ENCODE measurements around the gene MFAP2. TPM values are rescaled to one million over a fixed set of nuclear protein-coding genes. Genes with fewer than 3 reads are reported as not detected.

Gene MFAP2
- total and polyA plus RNA-seq, 2 experiments from 2014 or later = 129 to 255 TPM

- H3K4me3 ChIP-seq = no peak overlapping the region
- TF ChIP-seq CREB1 (CRISPR knock-in tag; IDR thresholded peaks at IDR 0.05; ENCODE audit: low read depth) = no peak
- TF ChIP-seq, protein P1, sequence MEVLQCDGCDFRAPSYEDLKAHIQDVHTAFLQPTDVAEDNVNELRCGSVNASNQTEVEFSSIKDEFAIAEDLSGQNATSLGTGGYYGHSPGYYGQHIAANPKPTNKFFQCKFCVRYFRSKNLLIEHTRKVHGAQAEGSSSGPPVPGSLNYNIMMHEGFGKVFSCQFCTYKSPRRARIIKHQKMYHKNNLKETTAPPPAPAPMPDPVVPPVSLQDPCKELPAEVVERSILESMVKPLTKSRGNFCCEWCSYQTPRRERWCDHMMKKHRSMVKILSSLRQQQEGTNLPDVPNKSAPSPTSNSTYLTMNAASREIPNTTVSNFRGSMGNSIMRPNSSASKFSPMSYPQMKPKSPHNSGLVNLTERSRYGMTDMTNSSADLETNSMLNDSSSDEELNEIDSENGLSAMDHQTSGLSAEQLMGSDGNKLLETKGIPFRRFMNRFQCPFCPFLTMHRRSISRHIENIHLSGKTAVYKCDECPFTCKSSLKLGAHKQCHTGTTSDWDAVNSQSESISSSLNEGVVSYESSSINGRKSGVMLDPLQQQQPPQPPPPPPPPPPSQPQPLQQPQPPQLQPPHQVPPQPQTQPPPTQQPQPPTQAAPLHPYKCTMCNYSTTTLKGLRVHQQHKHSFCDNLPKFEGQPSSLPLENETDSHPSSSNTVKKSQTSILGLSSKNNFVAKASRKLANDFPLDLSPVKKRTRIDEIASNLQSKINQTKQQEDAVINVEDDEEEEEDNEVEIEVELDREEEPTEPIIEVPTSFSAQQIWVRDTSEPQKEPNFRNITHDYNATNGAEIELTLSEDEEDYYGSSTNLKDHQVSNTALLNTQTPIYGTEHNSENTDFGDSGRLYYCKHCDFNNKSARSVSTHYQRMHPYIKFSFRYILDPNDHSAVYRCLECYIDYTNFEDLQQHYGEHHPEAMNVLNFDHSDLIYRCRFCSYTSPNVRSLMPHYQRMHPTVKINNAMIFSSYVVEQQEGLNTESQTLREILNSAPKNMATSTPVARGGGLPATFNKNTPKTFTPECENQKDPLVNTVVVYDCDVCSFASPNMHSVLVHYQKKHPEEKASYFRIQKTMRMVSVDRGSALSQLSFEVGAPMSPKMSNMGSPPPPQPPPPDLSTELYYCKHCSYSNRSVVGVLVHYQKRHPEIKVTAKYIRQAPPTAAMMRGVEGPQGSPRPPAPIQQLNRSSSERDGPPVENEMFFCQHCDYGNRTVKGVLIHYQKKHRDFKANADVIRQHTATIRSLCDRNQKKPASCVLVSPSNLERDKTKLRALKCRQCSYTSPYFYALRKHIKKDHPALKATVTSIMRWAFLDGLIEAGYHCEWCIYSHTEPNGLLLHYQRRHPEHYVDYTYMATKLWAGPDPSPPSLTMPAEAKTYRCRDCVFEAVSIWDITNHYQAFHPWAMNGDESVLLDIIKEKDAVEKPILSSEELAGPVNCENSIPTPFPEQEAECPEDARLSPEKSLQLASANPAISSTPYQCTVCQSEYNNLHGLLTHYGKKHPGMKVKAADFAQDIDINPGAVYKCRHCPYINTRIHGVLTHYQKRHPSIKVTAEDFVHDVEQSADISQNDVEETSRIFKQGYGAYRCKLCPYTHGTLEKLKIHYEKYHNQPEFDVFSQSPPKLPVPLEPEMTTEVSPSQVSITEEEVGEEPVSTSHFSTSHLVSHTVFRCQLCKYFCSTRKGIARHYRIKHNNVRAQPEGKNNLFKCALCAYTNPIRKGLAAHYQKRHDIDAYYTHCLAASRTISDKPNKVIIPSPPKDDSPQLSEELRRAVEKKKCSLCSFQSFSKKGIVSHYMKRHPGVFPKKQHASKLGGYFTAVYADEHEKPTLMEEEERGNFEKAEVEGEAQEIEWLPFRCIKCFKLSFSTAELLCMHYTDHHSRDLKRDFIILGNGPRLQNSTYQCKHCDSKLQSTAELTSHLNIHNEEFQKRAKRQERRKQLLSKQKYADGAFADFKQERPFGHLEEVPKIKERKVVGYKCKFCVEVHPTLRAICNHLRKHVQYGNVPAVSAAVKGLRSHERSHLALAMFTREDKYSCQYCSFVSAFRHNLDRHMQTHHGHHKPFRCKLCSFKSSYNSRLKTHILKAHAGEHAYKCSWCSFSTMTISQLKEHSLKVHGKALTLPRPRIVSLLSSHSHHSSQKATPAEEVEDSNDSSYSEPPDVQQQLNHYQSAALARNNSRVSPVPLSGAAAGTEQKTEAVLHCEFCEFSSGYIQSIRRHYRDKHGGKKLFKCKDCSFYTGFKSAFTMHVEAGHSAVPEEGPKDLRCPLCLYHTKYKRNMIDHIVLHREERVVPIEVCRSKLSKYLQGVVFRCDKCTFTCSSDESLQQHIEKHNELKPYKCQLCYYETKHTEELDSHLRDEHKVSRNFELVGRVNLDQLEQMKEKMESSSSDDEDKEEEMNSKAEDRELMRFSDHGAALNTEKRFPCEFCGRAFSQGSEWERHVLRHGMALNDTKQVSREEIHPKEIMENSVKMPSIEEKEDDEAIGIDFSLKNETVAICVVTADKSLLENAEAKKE (CRISPR knock-in tag; IDR thresholded peaks at IDR 0.05) = no peak
- no peak overlapping the region for H2AFZ ChIP-seq
- no peak overlapping the region for H3K4me3 Mint-ChIP-seq
- no peaks in the 10 kb centered on the region for H3K9me3 Mint-ChIP-seq
- H3K79me2 ChIP-seq (replicated peaks; ENCODE audit: insufficient read depth) = no peaks in the 10 kb centered on the region
- no peak overlapping the region for H3K4me2 ChIP-seq
- no peak for DNase-seq (ENCODE audit: low spot score)
- peaks cover 14% of the 10 kb centered on the region; the same call in 1 of the 2 replicates for H3F3A ChIP-seq (replicated peaks; ENCODE audit: low read depth)
- ATAC-seq = no peak
- no peaks in the 10 kb centered on the region for H3K27me3 ChIP-seq (ENCODE audit: insufficient read depth)
- no peaks in the 10 kb centered on the region for H3K4me1 Mint-ChIP-seq
- peaks cover 74% of the 10 kb centered on the region for H3K36me3 Mint-ChIP-seq (ENCODE audit: low read depth)
- H3K36me3 ChIP-seq (ENCODE audit: insufficient read depth) = peaks cover 54% of the 10 kb centered on the region
- no peaks in the 10 kb centered on the region for H3K4me1 ChIP-seq (ENCODE audit: insufficient read depth)
- no peaks in the 10 kb centered on the region for H3K27me3 Mint-ChIP-seq (ENCODE audit: insufficient read depth, low read depth, poor library complexity)
- H3K27ac Mint-ChIP-seq = no peak overlapping the region
- no peak overlapping the region for H3K27ac ChIP-seq (ENCODE audit: low read depth)
- H4K20me1 ChIP-seq (replicated peaks; ENCODE audit: insufficient read depth) = peaks cover 8% of the 10 kb centered on the region
- H3K9me2 ChIP-seq (ENCODE audit: insufficient read depth) = no peaks in the 10 kb centered on the region
These were observed 43.2 kb upstream of the MFAP2 start for GRCh38 chr1:17023573-17023972.

DNA sequence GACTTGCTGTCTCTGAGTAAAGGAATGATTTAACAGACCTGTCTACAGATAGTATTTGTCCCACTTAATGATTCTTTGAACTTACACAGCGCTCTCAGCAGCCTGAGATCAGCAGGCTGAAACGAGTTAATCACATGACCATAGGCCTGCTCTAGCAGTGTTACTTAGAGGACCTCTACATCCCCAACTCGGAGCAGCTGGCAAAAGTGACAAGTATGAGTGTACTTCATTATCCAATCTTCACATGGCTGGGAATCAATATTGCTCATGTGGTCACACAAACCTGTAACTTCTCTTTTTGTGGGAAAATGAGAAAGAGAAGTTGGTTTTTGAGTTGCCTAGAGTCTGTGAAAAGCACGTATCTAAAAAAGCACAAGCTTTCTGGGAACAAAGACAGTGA lies 42.7 kb upstream of the MFAP2 start:
- H3K4me2 ChIP-seq = no peak overlapping the region
- no peaks in the 10 kb centered on the region for H3K9me2 ChIP-seq (ENCODE audit: insufficient read depth)
- peaks cover 74% of the 10 kb centered on the region for H3K36me3 Mint-ChIP-seq (ENCODE audit: low read depth)
- ATAC-seq = no peak
- H3K4me1 ChIP-seq (ENCODE audit: insufficient read depth) = no peaks in the 10 kb centered on the region
- no peak overlapping the region for H3K27ac Mint-ChIP-seq
- H3K36me3 ChIP-seq (ENCODE audit: insufficient read depth) = peaks cover 49% of the 10 kb centered on the region
- H2AFZ ChIP-seq = no peak overlapping the region
- no peak overlapping the region for H3K4me3 Mint-ChIP-seq
- H3F3A ChIP-seq (replicated peaks; ENCODE audit: low read depth) = peaks cover 12% of the 10 kb centered on the region; the same call in 1 of the 2 replicates
- H3K27me3 Mint-ChIP-seq (ENCODE audit: insufficient read depth, low read depth, poor library complexity) = no peaks in the 10 kb centered on the region
- no peak overlapping the region for H3K27ac ChIP-seq (ENCODE audit: low read depth)
- no peaks in the 10 kb centered on the region for H3K9me3 Mint-ChIP-seq
- H3K79me2 ChIP-seq (replicated peaks; ENCODE audit: insufficient read depth) = no peaks in the 10 kb centered on the region
- H3K27me3 ChIP-seq (ENCODE audit: insufficient read depth) = no peaks in the 10 kb centered on the region
- peaks cover 8% of the 10 kb centered on the region for H4K20me1 ChIP-seq (replicated peaks; ENCODE audit: insufficient read depth)
- DNase-seq (ENCODE audit: low spot score) = no peak
- no peak overlapping the region for H3K4me3 ChIP-seq
- no peaks in the 10 kb centered on the region for H3K4me1 Mint-ChIP-seq
- TF ChIP-seq ZNF114 (CRISPR knock-in tag; IDR thresholded peaks at IDR 0.05) (no peak), REST (IDR thresholded peaks at IDR 0.05; ENCODE audit: unreplicated experiment) (no peak), CREB1 (CRISPR knock-in tag; IDR thresholded peaks at IDR 0.05; ENCODE audit: low read depth) (no peak)
